ENCODE data around the gene CCDC27.

The CCDC27 gene

DNA sequence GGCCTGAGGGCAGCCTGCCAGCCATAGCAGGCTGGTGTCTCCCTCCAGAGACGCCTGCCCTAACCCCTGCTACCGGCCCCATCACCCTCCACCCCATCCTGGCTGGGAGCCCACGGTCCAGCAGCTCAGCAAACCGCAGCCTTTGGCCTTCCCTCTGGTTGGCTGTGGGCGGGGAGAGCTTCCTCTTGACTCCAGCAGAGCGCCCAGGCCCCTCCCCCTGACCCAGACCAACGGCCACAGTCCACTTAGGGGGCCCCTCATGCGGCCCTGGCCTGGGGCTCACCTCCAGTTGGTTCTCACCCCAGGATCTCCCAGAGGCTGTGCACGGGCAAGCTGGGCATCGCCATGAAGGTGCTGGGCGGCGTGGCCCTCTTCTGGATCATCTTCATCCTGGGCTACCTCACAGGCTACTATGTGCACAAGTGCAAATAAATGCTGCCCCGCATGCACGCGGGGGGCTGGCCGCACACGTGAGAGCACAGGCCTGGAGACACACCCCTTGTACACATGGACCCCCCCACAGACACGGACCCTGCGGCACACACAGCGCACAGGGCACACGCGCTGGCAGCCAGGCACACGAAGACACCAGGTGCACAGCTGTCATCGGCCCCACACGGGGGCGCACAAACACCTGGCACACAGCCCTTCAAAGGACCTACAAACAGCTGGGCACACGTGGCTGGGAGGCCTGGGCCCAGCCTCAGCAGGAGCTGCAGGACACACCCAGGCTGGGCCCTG, 23.4 kb downstream of the CCDC27 start:
- DNase-seq (ENCODE audit: low read depth): peak; percentile 64
- TF ChIP-seq, protein P1, sequence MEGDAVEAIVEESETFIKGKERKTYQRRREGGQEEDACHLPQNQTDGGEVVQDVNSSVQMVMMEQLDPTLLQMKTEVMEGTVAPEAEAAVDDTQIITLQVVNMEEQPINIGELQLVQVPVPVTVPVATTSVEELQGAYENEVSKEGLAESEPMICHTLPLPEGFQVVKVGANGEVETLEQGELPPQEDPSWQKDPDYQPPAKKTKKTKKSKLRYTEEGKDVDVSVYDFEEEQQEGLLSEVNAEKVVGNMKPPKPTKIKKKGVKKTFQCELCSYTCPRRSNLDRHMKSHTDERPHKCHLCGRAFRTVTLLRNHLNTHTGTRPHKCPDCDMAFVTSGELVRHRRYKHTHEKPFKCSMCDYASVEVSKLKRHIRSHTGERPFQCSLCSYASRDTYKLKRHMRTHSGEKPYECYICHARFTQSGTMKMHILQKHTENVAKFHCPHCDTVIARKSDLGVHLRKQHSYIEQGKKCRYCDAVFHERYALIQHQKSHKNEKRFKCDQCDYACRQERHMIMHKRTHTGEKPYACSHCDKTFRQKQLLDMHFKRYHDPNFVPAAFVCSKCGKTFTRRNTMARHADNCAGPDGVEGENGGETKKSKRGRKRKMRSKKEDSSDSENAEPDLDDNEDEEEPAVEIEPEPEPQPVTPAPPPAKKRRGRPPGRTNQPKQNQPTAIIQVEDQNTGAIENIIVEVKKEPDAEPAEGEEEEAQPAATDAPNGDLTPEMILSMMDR (IDR thresholded peaks at IDR 0.05; ENCODE audit: low read length, missing control alignments): no peak
- no peak overlapping the region for H3K4me3 ChIP-seq (replicated peaks; ENCODE audit: low read depth, low read length)

DNA sequence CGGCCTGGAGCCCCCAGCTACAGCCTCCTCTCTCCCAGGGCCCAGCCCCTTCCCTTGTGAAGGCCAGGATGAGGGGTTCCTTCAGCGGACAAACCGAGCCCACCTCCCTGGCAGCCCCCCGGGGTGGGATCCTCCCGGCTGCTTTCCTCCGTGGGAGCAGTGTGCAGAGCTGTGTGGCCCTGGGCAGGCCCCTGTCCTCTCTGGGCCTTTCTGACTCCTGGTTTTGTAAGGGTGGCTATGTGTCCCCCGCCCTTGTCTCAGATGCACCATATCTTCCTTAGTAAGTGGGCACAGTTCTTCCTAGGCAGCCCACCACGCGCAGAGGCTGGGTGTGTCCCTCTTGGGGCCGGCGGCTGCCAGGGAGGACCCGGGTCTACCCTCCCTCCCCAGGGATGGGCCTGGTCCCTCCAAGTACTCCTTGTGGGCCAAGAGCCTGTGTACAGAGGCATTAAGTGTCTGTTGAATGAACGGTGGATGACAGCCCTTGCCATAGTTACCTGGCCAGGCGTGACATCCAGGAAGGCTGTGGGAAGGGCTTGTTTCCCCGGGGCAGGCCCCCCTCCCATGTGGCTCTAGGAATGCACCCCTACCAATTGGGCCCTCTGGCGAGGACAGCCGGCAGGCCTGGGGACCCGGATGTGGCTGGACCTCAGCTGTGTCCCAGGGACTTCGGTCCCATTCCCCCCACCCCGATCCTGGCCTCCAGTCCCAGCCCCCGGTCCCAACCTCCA, 24.1 kb downstream of the CCDC27 start:
- DNase-seq (ENCODE audit: low read depth): no peak
- no peak overlapping the region for H3K4me3 ChIP-seq (replicated peaks; ENCODE audit: low read depth, low read length)
- TF ChIP-seq, protein P1 (IDR thresholded peaks at IDR 0.05; ENCODE audit: low read length, missing control alignments): no peak

DNA sequence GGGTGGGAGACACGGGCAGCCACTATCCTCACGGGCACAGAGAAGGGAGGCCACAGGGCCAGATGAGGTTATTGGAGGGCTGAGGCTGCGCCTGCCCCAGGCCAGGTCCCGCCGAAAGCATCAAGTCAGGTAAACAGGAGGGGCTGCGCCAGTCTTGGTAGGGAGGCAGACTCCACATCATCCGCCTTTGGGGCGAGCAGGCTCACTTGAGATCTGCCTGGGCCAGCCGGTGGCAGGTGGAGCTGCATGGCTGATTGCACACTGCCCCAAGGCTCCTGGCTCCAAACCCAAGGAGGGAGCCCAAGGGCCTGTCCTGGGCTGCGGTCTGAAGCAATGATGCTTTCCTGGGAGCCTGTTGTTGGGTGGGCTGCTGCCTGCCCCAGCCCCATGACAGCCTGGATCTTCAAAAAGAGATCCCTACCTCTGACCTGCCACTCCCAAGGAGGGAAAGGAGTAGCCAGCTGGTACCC, 24.9 kb downstream of the CCDC27 start:
- TF ChIP-seq, protein P1 (IDR thresholded peaks at IDR 0.05; ENCODE audit: low read length, missing control alignments): no peak
- H3K4me3 ChIP-seq (replicated peaks; ENCODE audit: low read depth, low read length): no peak overlapping the region
- no peak for DNase-seq (ENCODE audit: low read depth)

DNA sequence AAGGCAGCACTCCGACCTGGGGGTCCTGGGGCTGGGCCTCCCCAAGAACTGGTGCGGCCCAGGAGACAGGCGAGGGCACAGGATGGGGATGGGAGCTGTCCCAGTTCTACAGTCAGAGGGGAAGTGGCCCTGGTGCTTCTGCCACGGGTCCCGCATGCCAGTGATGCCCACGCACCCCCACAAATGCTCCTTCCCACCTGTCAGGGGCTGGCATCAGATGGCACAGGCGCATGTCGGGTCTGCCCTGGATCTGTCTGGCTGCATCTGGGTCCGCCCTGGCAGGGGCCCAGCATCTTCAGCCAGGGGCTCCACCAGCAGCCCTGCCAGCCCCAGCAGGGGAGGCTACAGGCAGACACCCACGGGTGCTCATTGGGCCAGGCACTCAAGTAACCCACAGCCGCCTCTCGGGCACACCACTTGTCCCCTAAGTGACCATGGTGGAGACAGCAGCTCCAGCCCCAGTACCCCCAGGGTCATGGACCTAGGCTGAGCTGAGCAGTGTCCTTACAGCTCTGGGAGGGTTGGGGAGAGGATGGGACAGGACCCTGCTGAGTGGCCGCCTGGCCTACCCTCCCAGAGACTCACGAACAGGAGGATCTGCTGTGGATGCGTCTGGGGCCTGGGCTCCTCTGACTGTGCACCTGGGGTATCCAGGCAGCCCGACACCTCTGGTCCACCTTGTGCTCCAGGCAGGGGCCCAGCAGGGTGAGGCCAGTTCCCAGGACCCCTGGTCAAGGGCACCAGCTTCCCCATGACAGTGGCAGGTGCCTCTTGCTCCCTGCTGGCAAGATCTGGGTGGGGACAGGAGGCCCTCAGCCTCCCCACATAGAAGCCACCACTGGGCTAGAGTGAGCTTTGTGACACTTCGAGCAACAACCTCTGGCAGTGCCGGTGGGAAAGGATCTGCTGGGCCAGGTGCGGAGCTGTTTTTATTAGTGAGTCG, 25.7 kb downstream of the CCDC27 start:
- no peak overlapping the region for H3K4me3 ChIP-seq (replicated peaks; ENCODE audit: low read depth, low read length)
- TF ChIP-seq, protein P1 (IDR thresholded peaks at IDR 0.05; ENCODE audit: low read length, missing control alignments): no peak
- DNase-seq (ENCODE audit: low read depth): no peak

DNA sequence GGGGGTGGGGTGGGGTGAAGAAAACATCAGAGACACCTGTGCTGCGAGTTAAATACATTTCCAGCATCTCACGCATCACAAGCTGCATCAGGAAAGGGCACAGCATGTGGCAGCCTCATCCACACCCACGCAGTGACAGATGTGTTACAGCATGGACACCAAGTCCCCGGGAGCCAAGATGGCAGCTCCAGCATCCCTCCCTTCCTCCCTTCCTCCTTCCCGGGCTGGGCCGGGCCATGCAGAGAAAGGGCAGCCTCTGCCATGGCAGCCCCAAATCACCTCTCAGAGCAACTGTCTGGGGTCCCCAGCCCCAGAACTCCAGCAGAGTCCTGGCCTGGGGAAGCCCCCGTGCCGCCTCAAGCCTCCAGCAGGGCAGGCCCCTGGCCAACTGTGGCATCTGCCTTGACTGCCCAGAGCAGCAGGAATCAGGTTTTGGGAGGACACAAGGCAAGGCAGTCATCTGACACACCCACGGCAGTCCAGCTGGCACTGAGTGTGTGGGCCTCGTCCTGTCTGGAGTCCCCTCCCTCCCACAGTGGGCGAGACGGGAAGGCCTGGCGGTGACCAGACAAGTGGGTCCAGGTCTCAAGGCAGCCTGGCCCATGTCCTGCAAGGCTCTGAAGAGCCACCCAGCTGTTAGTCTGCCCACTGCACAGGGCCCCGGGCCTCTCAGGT, 26.5 kb downstream of the CCDC27 start:
- DNase-seq (ENCODE audit: low read depth): no peak
- TF ChIP-seq, protein P1 (IDR thresholded peaks at IDR 0.05; ENCODE audit: low read length, missing control alignments): no peak

DNA sequence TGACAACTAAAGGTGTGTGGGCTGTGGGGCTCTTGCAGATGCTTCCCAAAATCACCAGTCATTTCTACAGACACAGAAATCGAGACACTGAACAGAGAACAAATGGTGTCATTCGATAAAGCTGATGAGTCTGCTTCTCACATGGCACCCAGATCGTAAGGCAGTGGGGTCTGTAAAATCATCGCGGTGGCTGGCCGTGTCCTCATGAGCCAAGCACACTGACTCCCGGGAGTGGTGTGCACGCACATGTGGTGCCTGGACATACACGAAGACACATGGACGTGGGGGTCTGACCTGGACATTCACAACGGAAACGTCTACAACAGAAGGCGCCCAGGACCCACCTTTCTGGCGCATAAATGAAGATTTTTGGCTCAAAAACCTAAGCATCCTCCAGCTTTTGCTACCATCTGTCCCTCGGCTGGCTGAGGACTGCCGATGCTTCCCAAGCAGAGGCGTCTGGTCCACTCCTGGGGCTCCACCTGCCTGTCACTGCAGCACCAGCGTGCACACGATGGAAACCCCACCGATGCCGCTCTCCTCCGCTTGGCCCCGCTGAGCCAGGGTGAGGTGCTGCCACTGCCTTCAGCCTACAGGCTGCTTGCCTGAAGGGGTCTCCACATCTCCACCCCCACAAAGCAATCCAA, 27.1 kb downstream of the CCDC27 start:
- TF ChIP-seq, protein P1 (IDR thresholded peaks at IDR 0.05; ENCODE audit: low read length, missing control alignments): no peak
- no peak for DNase-seq (ENCODE audit: low read depth)
- no peak overlapping the region for H3K4me3 ChIP-seq (replicated peaks; ENCODE audit: low read depth, low read length)

More for the DNA sequence above, 26.5 kb downstream of the CCDC27 start:
- H3K4me3 ChIP-seq (replicated peaks; ENCODE audit: low read depth, low read length): no peak overlapping the region

Measured in fibroblast of pulmonary artery (primary cell).